ENCODE data around the gene NIFK. TPM values are rescaled to one million over a fixed set of nuclear protein-coding genes. Genes with fewer than 3 reads are reported as not detected.

The NIFK gene
- total RNA-seq (2014; rRNA removed; shearing (Covaris generic)) = 42.5 and 56.2 TPM in 2 replicates
- polyA plus RNA-seq (2016; fragmentation: Nextera tagmentation; extraction: Ambion mirVana) = 101 and 107 TPM in 2 replicates

DNA sequence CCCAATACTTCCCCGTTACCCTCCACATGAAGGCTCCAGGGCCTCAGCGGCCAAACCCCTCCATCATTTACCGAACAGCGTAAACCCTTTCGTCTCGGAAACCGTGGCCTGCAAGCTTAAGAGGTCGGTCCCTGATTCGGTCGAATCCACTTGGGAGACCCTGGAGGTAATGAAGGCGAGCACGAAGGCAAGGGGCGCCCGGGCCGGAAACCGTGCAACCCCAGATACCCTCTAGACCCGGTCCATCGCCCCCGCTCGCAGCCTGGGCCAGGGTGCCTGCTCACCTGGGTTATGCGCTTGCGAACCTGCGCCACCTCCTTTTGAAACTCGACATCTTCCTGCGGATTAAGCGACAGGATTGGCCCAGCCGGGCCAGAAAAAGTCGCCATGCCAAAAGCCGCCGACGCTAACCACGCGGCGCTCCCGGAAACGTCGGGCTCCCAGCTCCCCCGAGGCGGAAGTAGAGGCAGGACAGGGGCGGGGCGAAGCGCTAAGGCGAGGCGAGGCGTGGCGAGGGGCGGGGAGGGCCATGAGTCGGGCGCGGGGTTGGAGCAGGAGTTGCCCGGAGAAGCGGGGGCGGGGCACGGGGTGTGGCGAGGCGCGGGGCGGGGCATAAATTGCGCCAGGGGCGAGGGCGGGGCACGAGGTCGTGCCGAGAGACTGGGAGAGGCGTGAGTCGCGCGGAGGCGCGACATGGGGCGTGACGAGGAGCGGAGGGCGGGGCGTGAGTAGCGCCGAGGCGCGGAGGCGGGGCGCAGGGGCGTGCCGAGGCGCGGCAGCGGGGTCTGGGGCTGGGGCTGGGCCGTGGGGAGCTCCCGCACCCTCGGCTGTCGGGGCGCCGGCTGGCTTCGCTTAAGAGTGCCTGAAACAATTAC, at the start of gene NIFK:
Gene NIFK, minus strand, starts transcription at position 414 of the 875 bp plus-strand sequence. Its CDS starts 25 bp downstream, at position 389.
- Histone ChIP-seq H3K9me2 (ENCODE audit: insufficient read depth) (no peaks in the 10 kb centered on the region), H3K4me2 (ENCODE audit: unreplicated experiment) (peak within 1 kb of the TSS; percentile 86), H3K36me3 (ENCODE audit: low read depth) (peaks cover 23% of the 10 kb centered on the region; the same call in 1 of the 2 replicates), H3K4me3 (peak within 1 kb of the TSS; percentile 96), H3F3A (ENCODE audit: insufficient read depth) (no peaks in the 10 kb centered on the region), H3K27me3 (replicated peaks; ENCODE audit: insufficient read depth) (no peaks in the 10 kb centered on the region), H4K20me1 (ENCODE audit: insufficient read depth) (no peaks in the 10 kb centered on the region), H3K4me1 (ENCODE audit: insufficient read depth) (peaks cover 8% of the 10 kb centered on the region), H2AFZ (peak within 1 kb of the TSS; percentile 88), H3K9me3 (ENCODE audit: low read depth) (no peaks in the 10 kb centered on the region), H3K79me2 (ENCODE audit: insufficient read depth) (peaks cover 50% of the 10 kb centered on the region), H3K27ac (peak within 1 kb of the TSS; percentile 52), H3K9ac (peak within 1 kb of the TSS; percentile 93)
- 1% methylated on average over 64 to 93 of the region's 93 CpGs for WGBS, 2 experiments (ENCODE audit: low coverage in 1 of 2, low lambda C conversion rate in 2 of 2, missing lambda C conversion rate in 2 of 2)
- TF ChIP-seq EZH2phosphoT487 (IDR thresholded peaks at IDR 0.05; ENCODE audit: insufficient read depth, low read depth) (no peak), EZH2 (IDR thresholded peaks at IDR 0.05; ENCODE audit: insufficient read depth, poor library complexity, severe bottlenecking) (no peak)
- peak; percentile 100 for DNase-seq
- in situ Hi-C loops (cut with MboI) = no loop called here

DNA sequence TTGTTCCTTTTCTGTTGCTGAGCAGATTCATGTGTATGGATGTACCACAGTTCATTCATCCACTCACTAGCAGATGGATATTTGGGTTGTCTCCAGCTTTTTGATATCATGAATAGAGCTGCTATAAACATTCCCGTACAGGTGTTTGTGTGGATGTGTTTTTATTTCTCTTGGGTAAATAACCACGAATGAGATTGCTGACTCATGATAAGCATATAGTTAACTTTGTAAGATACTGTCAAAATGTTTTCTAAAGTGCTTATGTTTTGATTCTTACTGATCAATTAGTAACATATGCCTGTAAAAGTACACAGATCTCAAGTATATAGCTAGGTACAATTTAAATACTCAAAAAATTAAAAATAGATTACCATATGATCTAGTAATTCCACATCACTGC, 46.5 kb upstream of the NIFK start:
- Histone ChIP-seq H4K20me1 (ENCODE audit: insufficient read depth) (no peaks in the 10 kb centered on the region), H3K27me3 (replicated peaks; ENCODE audit: insufficient read depth) (peaks cover 24% of the 10 kb centered on the region), H3K79me2 (ENCODE audit: insufficient read depth) (no peaks in the 10 kb centered on the region), H3K4me2 (ENCODE audit: unreplicated experiment) (no peak overlapping the region), H3K36me3 (ENCODE audit: low read depth) (no peaks in the 10 kb centered on the region), H3K4me3 (no peak overlapping the region), H3K4me1 (ENCODE audit: insufficient read depth) (no peaks in the 10 kb centered on the region), H3K9ac (no peak overlapping the region), H3K9me2 (ENCODE audit: insufficient read depth) (no peaks in the 10 kb centered on the region), H3K27ac (no peak overlapping the region), H3K9me3 (ENCODE audit: low read depth) (no peaks in the 10 kb centered on the region), H3F3A (ENCODE audit: insufficient read depth) (no peaks in the 10 kb centered on the region), H2AFZ (no peak overlapping the region)
- TF ChIP-seq EZH2 (IDR thresholded peaks at IDR 0.05; ENCODE audit: insufficient read depth, poor library complexity, severe bottlenecking) (no peak), EZH2phosphoT487 (IDR thresholded peaks at IDR 0.05; ENCODE audit: insufficient read depth, low read depth) (no peak)
- no peak for DNase-seq
- 47 to 72% methylated on average over 2 of the region's 2 CpGs for WGBS, 2 experiments (ENCODE audit: low coverage in 1 of 2, low lambda C conversion rate in 2 of 2, missing lambda C conversion rate in 2 of 2)
- in situ Hi-C loops (cut with MboI) = no loop called here

DNA sequence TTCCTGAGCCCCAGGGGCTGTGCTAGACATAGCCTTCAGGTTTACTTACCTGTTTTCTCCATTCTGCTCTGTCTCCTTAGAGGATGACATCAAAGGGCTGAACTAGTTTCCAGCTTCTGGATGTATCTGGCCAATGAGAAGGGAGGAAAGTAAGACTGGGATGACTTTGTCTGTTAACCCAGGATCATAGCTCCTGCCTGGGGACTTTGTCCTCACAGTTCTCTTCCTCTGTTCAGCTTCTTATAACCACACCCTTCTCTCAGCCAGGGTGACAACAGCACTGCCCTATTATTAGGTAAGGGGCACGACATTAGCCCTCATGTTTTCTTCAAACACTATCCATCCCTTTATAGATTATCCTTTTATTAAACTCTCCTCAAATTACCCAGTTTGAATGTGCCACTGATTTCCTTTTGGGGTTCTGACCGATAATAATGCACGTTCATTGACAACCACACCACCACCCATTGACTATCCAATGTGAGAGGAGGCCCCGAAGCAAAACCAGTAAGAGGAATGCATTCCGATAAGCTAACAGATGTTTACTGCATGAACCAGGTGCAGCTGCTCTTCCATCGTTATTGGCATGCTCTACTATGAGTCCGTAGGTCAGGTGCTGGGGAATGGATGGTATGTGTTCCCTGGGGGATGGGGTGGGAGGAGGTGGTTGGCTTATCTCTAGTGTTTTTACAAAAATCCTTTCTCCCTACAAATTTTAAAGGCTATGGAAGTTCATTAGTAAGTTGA, 42.2 kb upstream of the NIFK start:
- Histone ChIP-seq H3K27me3 (replicated peaks; ENCODE audit: insufficient read depth) (peaks cover 18% of the 10 kb centered on the region; the same call in 1 of the 2 replicates), H3K4me2 (ENCODE audit: unreplicated experiment) (no peak overlapping the region), H3K36me3 (ENCODE audit: low read depth) (no peaks in the 10 kb centered on the region), H3F3A (ENCODE audit: insufficient read depth) (no peaks in the 10 kb centered on the region), H3K4me1 (ENCODE audit: insufficient read depth) (no peaks in the 10 kb centered on the region), H3K27ac (no peak overlapping the region), H3K9ac (no peak overlapping the region), H3K9me2 (ENCODE audit: insufficient read depth) (no peaks in the 10 kb centered on the region), H2AFZ (no peak overlapping the region), H3K9me3 (ENCODE audit: low read depth) (no peaks in the 10 kb centered on the region), H3K4me3 (no peak overlapping the region), H4K20me1 (ENCODE audit: insufficient read depth) (no peaks in the 10 kb centered on the region), H3K79me2 (ENCODE audit: insufficient read depth) (no peaks in the 10 kb centered on the region)
- 51 to 53% methylated on average over 7 of the region's 7 CpGs for WGBS, 2 experiments (ENCODE audit: low coverage in 1 of 2, low lambda C conversion rate in 2 of 2, missing lambda C conversion rate in 2 of 2)
- no peak for TF ChIP-seq EZH2phosphoT487 (IDR thresholded peaks at IDR 0.05; ENCODE audit: insufficient read depth, low read depth)
- TF ChIP-seq EZH2 (IDR thresholded peaks at IDR 0.05; ENCODE audit: insufficient read depth, poor library complexity, severe bottlenecking) = no peak
- in situ Hi-C loops (cut with MboI) = no loop called here
- DNase-seq = no peak

DNA sequence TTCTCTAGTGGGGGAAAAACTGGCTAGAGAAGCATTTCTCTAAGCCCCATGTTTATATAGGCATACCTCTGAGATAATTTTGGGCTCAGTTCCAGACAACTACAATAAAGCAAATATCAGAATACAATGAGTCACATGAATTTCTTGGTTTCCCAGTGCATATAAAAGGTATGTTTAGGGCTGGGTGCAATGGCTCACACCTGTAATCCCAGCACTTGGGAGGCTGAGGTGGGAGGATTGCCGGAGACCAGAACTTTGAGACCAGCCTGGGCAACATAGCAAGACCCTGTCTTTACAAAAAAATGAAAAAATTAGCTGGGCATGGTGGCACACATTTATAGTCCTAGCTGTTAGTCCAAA, 41.0 kb upstream of the NIFK start:
- H3K9me2 ChIP-seq (ENCODE audit: insufficient read depth) = no peaks in the 10 kb centered on the region
- H3K4me2 ChIP-seq (ENCODE audit: unreplicated experiment) = no peak overlapping the region
- H3K79me2 ChIP-seq (ENCODE audit: insufficient read depth) = no peaks in the 10 kb centered on the region
- no peak for DNase-seq
- H3K9me3 ChIP-seq (ENCODE audit: low read depth) = no peaks in the 10 kb centered on the region
- H3K4me1 ChIP-seq (ENCODE audit: insufficient read depth) = no peaks in the 10 kb centered on the region
- H3K9ac ChIP-seq = no peak overlapping the region
- no peaks in the 10 kb centered on the region for H3K36me3 ChIP-seq (ENCODE audit: low read depth)
- no peak overlapping the region for H3K4me3 ChIP-seq
- H3K27ac ChIP-seq = no peak overlapping the region
- H3K27me3 ChIP-seq (replicated peaks; ENCODE audit: insufficient read depth) = 0 out of 2 replicates have a peak, but pooled peaks cover 9% of the 10 kb centered on the region
- WGBS, 2 experiments (ENCODE audit: low coverage in 1 of 2, low lambda C conversion rate in 2 of 2, missing lambda C conversion rate in 2 of 2) = 94 to 96% methylated on average over 1 of the region's 1 CpG
- TF ChIP-seq EZH2 (IDR thresholded peaks at IDR 0.05; ENCODE audit: insufficient read depth, poor library complexity, severe bottlenecking) (no peak), EZH2phosphoT487 (IDR thresholded peaks at IDR 0.05; ENCODE audit: insufficient read depth, low read depth) (no peak)
- in situ Hi-C loops (cut with MboI) = no loop called here
- no peaks in the 10 kb centered on the region for H4K20me1 ChIP-seq (ENCODE audit: insufficient read depth)
- no peaks in the 10 kb centered on the region for H3F3A ChIP-seq (ENCODE audit: insufficient read depth)
- no peak overlapping the region for H2AFZ ChIP-seq

Data from GM23248 (cell line).